ENCODE measurements around the gene CFAP410. TPM values are rescaled to one million over a fixed set of nuclear protein-coding genes. Genes with fewer than 3 reads are reported as not detected.
"Not testable (repeated sequence)": the region's sequence is repeated elsewhere in the genome, so short reads cannot be mapped to it uniquely, and the experiment has no call there.

CFAP410 gene
- polyA plus RNA-seq, 1 donor from 2014 or later: 36.5 TPM

- Histone ChIP-seq H3K27ac (ENCODE audit: low read length) (no peak overlapping the region), H3K27me3 (ENCODE audit: insufficient read depth, low read depth, low read length) (peaks cover 12% of the 10 kb centered on the region), H3K9me2 (ENCODE audit: insufficient read depth, low read length) (no peaks in the 10 kb centered on the region), H2AFZ (ENCODE audit: low read depth, low read length) (no peak overlapping the region), H3K79me2 (replicated peaks; ENCODE audit: insufficient read depth, low read length) (no peaks in the 10 kb centered on the region), H3F3A (ENCODE audit: insufficient read depth, low read length, poor library complexity, severe bottlenecking) (no peaks in the 10 kb centered on the region), H4K20me1 (ENCODE audit: insufficient read depth) (no peaks in the 10 kb centered on the region), H3K9ac (ENCODE audit: low read length) (no peak overlapping the region), H3K4me2 (ENCODE audit: low read length) (no peak overlapping the region), H3K4me3 (ENCODE audit: low read length) (no peak overlapping the region), H3K36me3 (ENCODE audit: insufficient read depth, low read length) (no peaks in the 10 kb centered on the region), H3K9me3 (ENCODE audit: low read length) (no peaks in the 10 kb centered on the region)
- TF ChIP-seq MXI1 (conservative IDR thresholded peaks at IDR 0.05; ENCODE audit: poor library complexity, severe bottlenecking) (no peak), REST (IDR thresholded peaks at IDR 0.05; ENCODE audit: borderline replicate concordance) (no peak), CTCF (IDR thresholded peaks at IDR 0.05; ENCODE audit: poor library complexity, severe bottlenecking) (no peak), SMC3 (conservative IDR thresholded peaks at IDR 0.05; ENCODE audit: poor library complexity) (no peak), TAF1 (IDR thresholded peaks at IDR 0.05; ENCODE audit: low read depth) (no peak)
These were observed 5.5 kb upstream of the CFAP410 start for GRCh38 chr21:44344541-44345183.

GRCh38 chr21:44342981-44343380 lies 3.8 kb upstream of the CFAP410 start:
- not testable (repeated sequence) for H3K4me3 ChIP-seq (ENCODE audit: low read length); H2AFZ ChIP-seq (ENCODE audit: low read depth, low read length); H3K79me2 ChIP-seq (replicated peaks; ENCODE audit: insufficient read depth, low read length); H3K36me3 ChIP-seq (ENCODE audit: insufficient read depth, low read length); H3K9ac ChIP-seq (ENCODE audit: low read length); H3K4me2 ChIP-seq (ENCODE audit: low read length); H3K27me3 ChIP-seq (ENCODE audit: insufficient read depth, low read depth, low read length); H3K9me3 ChIP-seq (ENCODE audit: low read length); H4K20me1 ChIP-seq (ENCODE audit: insufficient read depth); H3K27ac ChIP-seq (ENCODE audit: low read length); H3K9me2 ChIP-seq (ENCODE audit: insufficient read depth, low read length); H3F3A ChIP-seq (ENCODE audit: insufficient read depth, low read length, poor library complexity, severe bottlenecking)

- H3K79me2 ChIP-seq (replicated peaks; ENCODE audit: insufficient read depth, low read length); H3K27me3 ChIP-seq (ENCODE audit: insufficient read depth, low read depth, low read length); H3K36me3 ChIP-seq (ENCODE audit: insufficient read depth, low read length); H3K27ac ChIP-seq (ENCODE audit: low read length); H3K9me3 ChIP-seq (ENCODE audit: low read length); H3K9ac ChIP-seq (ENCODE audit: low read length); H2AFZ ChIP-seq (ENCODE audit: low read depth, low read length); H3K9me2 ChIP-seq (ENCODE audit: insufficient read depth, low read length); H3K4me2 ChIP-seq (ENCODE audit: low read length); H3F3A ChIP-seq (ENCODE audit: insufficient read depth, low read length, poor library complexity, severe bottlenecking); H3K4me3 ChIP-seq (ENCODE audit: low read length); H4K20me1 ChIP-seq (ENCODE audit: insufficient read depth): not testable (repeated sequence)
These were observed 2.7 kb upstream of the CFAP410 start for GRCh38 chr21:44341726-44342458.

Data from neural cell (in vitro differentiated cells).